GM21576 (cell line): ENCODE data around the gene GLYATL1.

Experiments used
- ATAC-seq: cut with Tn5 transposase; IDR thresholded peaks from one replicate; pipeline ENCODE4 v1.9.1; 2021; ENCODE audit warnings: mild to moderate bottlenecking, moderate library complexity; ENCODE audit not compliant: unreplicated experiment

The GLYATL1 gene

GRCh38 chr11:58926251-58926650, 13.0 kb upstream of the GLYATL1 start:
- no peak for ATAC-seq

GRCh38 chr11:58926695-58927094, 12.6 kb upstream of the GLYATL1 start:
- no peak for ATAC-seq

- ATAC-seq: no peak
These were observed 11.7 kb upstream of the GLYATL1 start for GRCh38 chr11:58927393-58928106.

GRCh38 chr11:58928107-58928499, 11.2 kb upstream of the GLYATL1 start:
- ATAC-seq: no peak

GRCh38 chr11:58928691-58929090, 10.6 kb upstream of the GLYATL1 start:
- no peak for ATAC-seq

- ATAC-seq: no peak
These were observed 8.4 kb upstream of the GLYATL1 start for GRCh38 chr11:58930926-58931325.

GRCh38 chr11:58933661-58934060, 5.6 kb upstream of the GLYATL1 start:
- ATAC-seq: no peak

- ATAC-seq: no peak
These were observed 4.3 kb upstream of the GLYATL1 start for GRCh38 chr11:58934945-58935513.

- ATAC-seq: no peak
These were observed 890 bp upstream of the GLYATL1 start for GRCh38 chr11:58938398-58938797.

GRCh38 chr11:58940028-58940427, 740 bp downstream of the GLYATL1 start:
- no peak for ATAC-seq

- ATAC-seq: no peak
These were observed 2.5 kb downstream of the GLYATL1 start for GRCh38 chr11:58941838-58942237.

GRCh38 chr11:58945663-58946062, 6.4 kb downstream of the GLYATL1 start:
- no peak for ATAC-seq

- no peak for ATAC-seq
These were observed 9.9 kb downstream of the GLYATL1 start for GRCh38 chr11:58949184-58949583.

- no peak for ATAC-seq
These were observed 18.6 kb downstream of the GLYATL1 start for GRCh38 chr11:58957922-58958321.

- peak; percentile 63 for ATAC-seq
These were observed 19.2 kb downstream of the GLYATL1 start for GRCh38 chr11:58958500-58958899.

GRCh38 chr11:58963551-58964104, 24.3 kb downstream of the GLYATL1 start:
- ATAC-seq: no peak

- ATAC-seq: no peak
These were observed 26.1 kb downstream of the GLYATL1 start for GRCh38 chr11:58965246-58965985.

- no peak for ATAC-seq
These were observed 29.0 kb downstream of the GLYATL1 start for GRCh38 chr11:58968251-58968711.

GRCh38 chr11:58977470-58977869, 38.2 kb downstream of the GLYATL1 start:
- no peak for ATAC-seq

GRCh38 chr11:58979222-58979621, 39.9 kb downstream of the GLYATL1 start:
- no peak for ATAC-seq

- no peak for ATAC-seq
These were observed 41.0 kb downstream of the GLYATL1 start for GRCh38 chr11:58980159-58980843.
